ENCODE results near the gene SPOP.

Gene SPOP

DNA sequence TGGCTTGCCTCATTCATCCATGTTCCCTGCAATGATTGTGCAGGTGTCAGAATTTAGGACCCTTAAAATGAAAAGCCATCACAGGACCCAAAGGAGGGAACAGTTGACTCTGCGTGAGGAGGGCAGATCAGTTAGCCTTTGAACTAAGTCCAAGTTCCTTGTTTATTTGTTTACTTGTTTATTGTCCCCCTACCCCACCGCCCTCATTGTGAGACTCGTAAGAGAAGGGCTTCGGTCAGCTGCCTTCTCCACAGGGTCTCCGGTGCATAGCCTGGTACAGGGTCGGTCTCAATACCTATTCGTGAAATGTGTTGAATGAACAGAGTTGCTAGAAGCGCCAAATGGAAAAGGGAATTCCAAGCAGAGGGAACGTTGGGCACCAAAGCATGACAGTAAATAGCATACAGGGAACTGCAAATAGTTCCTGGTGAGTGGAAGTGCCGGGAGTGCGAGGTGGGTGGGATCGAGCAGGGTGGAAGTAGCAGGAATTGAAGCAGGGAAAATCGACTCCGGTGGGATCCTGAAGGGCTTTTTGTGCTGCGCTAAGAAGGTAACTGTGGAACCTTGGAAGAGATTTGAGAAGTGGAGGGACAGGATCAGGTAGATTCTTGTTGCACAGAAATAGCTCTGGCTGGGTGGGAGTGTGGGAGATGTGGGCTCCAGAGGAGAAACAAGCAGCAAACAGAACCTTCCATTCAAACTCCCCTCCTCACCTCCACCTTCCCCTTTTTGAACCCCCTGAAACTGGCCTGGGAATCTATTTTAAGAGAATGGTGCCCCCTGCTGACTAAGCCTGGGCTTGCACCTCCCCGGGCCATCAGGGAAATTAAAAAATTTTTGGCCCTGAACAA is 17.2 kb upstream of the SPOP start:
- peak; percentile 57 for DNase-seq (ENCODE audit: low spot score)

GRCh38 chr17:49692751-49693150 is 14.9 kb upstream of the SPOP start:
- TF ChIP-seq, protein P1, sequence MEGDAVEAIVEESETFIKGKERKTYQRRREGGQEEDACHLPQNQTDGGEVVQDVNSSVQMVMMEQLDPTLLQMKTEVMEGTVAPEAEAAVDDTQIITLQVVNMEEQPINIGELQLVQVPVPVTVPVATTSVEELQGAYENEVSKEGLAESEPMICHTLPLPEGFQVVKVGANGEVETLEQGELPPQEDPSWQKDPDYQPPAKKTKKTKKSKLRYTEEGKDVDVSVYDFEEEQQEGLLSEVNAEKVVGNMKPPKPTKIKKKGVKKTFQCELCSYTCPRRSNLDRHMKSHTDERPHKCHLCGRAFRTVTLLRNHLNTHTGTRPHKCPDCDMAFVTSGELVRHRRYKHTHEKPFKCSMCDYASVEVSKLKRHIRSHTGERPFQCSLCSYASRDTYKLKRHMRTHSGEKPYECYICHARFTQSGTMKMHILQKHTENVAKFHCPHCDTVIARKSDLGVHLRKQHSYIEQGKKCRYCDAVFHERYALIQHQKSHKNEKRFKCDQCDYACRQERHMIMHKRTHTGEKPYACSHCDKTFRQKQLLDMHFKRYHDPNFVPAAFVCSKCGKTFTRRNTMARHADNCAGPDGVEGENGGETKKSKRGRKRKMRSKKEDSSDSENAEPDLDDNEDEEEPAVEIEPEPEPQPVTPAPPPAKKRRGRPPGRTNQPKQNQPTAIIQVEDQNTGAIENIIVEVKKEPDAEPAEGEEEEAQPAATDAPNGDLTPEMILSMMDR (IDR thresholded peaks at IDR 0.05; ENCODE audit: extremely low read depth, missing control alignments), result no peak

More for the DNA sequence above, 17.2 kb upstream of the SPOP start:
- TF ChIP-seq, protein P1 (IDR thresholded peaks at IDR 0.05; ENCODE audit: extremely low read depth, missing control alignments), result peak; percentile 84

GRCh38 chr17:49691677-49692191 is 13.8 kb upstream of the SPOP start:
- TF ChIP-seq, protein P1 (IDR thresholded peaks at IDR 0.05; ENCODE audit: extremely low read depth, missing control alignments), result no peak
- no peak for DNase-seq (ENCODE audit: low spot score)

More at GRCh38 chr17:49692751-49693150, 14.9 kb upstream of the SPOP start:
- DNase-seq (ENCODE audit: low spot score), result no peak

- DNase-seq (ENCODE audit: low spot score), result no peak
- TF ChIP-seq, protein P1 (IDR thresholded peaks at IDR 0.05; ENCODE audit: extremely low read depth, missing control alignments), result no peak
Observed at GRCh38 chr17:49691086-49691676, 13.3 kb upstream of the SPOP start.

- no peak for DNase-seq (ENCODE audit: low spot score)
- TF ChIP-seq, protein P1 (IDR thresholded peaks at IDR 0.05; ENCODE audit: extremely low read depth, missing control alignments), result no peak
Observed at GRCh38 chr17:49690256-49690655, 12.4 kb upstream of the SPOP start.

- no peak for DNase-seq (ENCODE audit: low spot score)
- TF ChIP-seq, protein P1 (IDR thresholded peaks at IDR 0.05; ENCODE audit: extremely low read depth, missing control alignments), result no peak
Observed at GRCh38 chr17:49688848-49689247, 11.0 kb upstream of the SPOP start.

DNA sequence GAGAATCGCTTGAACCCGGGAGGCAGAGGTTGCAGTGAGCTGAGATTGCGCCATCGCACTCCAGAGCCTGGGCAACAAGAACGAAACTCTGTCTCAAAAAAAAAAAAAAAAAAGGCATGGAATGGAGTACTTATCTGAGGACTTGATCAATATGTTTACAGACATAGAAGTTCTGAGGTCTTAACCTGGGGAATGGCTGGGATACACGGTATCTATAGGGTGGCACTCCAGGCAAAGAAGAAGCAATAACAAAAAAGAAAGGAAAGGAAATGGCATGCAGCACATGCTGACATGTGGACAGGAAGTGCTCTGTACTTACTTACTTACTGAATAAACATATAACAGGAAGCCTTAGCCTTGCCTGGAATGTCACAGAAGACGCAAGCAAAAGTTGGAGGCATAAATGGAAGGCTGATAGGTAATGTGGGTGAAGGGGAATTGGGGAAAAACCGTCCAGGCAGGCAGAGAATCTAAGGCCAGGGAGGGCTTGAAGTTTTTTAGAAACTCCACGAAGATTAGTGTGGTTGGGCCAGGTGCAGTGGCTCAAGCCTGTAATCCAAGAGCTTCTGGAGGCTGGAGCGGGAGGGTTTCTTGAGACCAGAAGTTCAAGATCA is 10.1 kb upstream of the SPOP start:
- TF ChIP-seq, protein P1 (IDR thresholded peaks at IDR 0.05; ENCODE audit: extremely low read depth, missing control alignments), result no peak
- no peak for DNase-seq (ENCODE audit: low spot score)
